DOHH2 (cell line): ENCODE data around the gene LAMTOR1.

Source experiments
- EZH2phosphoT487 ChIP-seq: fragments of 200-600 bp; sonication (generic); IDR thresholded peaks from 2 replicates; pipeline ENCODE4 v1.6.1; 2017; ENCODE audit warnings: borderline replicate concordance, mild to moderate bottlenecking, antibody characterized with exemption, low read length, moderate library complexity, mixed read lengths
- TF ChIP-seq, protein P1 (sequence below): fragments of 200-600 bp; sonication (generic); IDR thresholded peaks from one replicate; pipeline ENCODE4 v1.5.1; 2014; ENCODE audit warnings: antibody characterized with exemption, mild to moderate bottlenecking, low read depth, low read length; ENCODE audit not compliant: poor library complexity, severe bottlenecking

DNA sequence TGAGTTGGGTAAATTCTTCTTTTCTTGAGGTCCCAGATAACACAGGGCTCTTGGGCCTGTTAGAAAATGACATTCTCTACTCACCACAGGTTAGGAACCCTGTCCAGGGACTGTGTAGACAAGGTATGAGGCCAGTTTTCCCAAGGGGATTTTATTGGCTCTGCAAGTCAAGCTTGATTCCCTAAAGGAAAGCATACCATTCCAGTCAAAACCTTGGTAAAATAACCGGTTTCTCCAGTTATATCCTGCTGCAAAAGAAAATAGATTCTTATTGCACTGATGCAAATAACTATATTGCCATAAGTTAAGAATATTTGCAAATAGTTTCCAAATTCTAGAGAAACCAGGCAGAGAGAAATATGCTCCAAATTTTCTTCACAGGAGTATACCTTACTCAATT is 22.9 kb upstream of the LAMTOR1 start:
- TF ChIP-seq, protein P1, sequence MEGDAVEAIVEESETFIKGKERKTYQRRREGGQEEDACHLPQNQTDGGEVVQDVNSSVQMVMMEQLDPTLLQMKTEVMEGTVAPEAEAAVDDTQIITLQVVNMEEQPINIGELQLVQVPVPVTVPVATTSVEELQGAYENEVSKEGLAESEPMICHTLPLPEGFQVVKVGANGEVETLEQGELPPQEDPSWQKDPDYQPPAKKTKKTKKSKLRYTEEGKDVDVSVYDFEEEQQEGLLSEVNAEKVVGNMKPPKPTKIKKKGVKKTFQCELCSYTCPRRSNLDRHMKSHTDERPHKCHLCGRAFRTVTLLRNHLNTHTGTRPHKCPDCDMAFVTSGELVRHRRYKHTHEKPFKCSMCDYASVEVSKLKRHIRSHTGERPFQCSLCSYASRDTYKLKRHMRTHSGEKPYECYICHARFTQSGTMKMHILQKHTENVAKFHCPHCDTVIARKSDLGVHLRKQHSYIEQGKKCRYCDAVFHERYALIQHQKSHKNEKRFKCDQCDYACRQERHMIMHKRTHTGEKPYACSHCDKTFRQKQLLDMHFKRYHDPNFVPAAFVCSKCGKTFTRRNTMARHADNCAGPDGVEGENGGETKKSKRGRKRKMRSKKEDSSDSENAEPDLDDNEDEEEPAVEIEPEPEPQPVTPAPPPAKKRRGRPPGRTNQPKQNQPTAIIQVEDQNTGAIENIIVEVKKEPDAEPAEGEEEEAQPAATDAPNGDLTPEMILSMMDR, result no peak
- TF ChIP-seq EZH2phosphoT487, result no peak
